ENCODE results near the gene GSK3A. TPM values are rescaled to one million over a fixed set of nuclear protein-coding genes. Genes with fewer than 3 reads are reported as not detected.

Gene GSK3A
- total RNA-seq, 1 donor from 2014 or later = 45.5 TPM

DNA sequence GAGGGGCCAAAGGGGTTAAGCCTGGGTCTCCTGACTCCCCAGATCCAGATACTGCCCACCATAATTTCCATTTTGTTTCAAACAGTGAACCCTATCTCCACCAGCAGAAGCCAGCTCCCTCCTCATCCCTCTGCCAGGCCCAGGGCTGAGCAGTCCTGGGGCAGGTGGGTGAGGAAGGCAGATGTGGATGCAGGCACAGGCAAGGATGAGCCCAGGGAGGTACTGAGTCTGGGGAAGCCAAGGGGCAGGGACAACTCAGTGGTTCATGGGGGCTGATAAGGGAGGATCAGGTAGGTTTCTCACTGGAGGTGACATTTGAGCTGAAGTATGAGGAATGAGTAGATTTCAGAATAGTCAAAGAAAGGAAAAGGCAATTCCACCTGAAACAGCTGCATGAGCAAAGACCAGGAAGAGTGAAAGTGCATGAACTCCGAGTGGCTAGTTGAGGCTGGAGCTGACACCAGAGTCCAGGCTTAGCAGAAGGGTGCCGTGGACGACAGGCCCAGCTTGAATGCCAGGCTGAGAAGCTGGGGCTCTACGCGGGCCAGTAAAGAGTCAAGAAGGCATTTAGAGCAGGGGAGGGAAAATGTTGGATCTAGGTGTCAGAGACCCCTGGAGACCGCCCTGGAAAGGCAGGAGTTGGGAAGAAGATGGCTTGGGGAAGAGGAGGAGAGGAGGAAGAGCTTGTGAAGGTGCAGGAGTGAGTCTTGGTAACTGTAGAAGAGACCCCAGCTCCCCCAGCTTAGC is 36.9 kb upstream of the GSK3A start:
- Mint-ChIP-seq H3K36me3 (peaks cover 13% of the 10 kb centered on the region), H3K27ac (peak overlapping the region; percentile 91), H3K9me3 (no peaks in the 10 kb centered on the region), H3K27me3 (ENCODE audit: low read depth) (no peaks in the 10 kb centered on the region), H3K4me3 (peak overlapping the region; percentile 78), H3K4me1 (peaks cover 45% of the 10 kb centered on the region)
- TF ChIP-seq, protein P1, sequence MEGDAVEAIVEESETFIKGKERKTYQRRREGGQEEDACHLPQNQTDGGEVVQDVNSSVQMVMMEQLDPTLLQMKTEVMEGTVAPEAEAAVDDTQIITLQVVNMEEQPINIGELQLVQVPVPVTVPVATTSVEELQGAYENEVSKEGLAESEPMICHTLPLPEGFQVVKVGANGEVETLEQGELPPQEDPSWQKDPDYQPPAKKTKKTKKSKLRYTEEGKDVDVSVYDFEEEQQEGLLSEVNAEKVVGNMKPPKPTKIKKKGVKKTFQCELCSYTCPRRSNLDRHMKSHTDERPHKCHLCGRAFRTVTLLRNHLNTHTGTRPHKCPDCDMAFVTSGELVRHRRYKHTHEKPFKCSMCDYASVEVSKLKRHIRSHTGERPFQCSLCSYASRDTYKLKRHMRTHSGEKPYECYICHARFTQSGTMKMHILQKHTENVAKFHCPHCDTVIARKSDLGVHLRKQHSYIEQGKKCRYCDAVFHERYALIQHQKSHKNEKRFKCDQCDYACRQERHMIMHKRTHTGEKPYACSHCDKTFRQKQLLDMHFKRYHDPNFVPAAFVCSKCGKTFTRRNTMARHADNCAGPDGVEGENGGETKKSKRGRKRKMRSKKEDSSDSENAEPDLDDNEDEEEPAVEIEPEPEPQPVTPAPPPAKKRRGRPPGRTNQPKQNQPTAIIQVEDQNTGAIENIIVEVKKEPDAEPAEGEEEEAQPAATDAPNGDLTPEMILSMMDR (IDR thresholded peaks at IDR 0.05; ENCODE audit: unreplicated experiment) = no peak
- no peak for DNase-seq (ENCODE audit: low spot score in 2 of 2, unreplicated experiment in 2 of 2)

DNA sequence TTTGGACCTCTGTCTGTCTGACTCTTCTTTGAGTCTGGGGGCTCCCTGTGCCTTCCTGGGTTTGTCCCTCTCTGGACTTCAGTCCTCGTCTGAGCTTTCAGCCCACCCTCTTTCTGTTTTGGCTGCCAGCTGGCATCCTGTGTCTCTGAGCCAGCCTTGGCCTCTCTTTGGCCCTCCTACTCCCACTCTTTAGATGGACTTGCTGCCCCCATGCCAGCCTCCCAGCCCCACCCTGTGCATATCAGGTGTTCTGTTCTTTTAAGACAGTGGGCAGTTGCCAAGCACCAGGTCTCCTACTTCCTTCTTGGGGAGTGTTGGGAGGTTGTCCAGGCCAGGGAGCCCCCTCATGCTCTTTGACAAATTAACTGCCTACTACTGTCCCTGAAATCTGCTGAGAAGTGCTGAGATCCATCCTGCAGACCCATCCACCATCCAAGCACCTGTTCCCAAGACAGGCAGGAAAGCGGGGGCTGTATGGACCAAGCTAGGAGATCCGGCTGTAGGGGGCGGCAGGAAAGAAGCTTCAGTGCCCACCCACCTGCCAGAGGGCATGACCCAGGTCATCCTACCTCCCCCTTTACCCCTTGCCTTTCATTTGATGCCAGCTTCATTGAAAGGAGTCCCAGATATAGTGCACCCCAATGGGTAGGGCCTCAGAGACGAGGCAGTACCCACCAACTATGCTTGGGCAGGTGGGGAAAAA is 36.2 kb upstream of the GSK3A start:
- Mint-ChIP-seq H3K27me3 (ENCODE audit: low read depth) (no peaks in the 10 kb centered on the region), H3K36me3 (peaks cover 14% of the 10 kb centered on the region), H3K4me3 (peak overlapping the region; percentile 78), H3K27ac (peak overlapping the region; percentile 91), H3K4me1 (peaks cover 45% of the 10 kb centered on the region), H3K9me3 (no peaks in the 10 kb centered on the region)
- TF ChIP-seq, protein P1 (IDR thresholded peaks at IDR 0.05; ENCODE audit: unreplicated experiment) = no peak
- no peak for DNase-seq (ENCODE audit: low spot score in 2 of 2, unreplicated experiment in 2 of 2)

DNA sequence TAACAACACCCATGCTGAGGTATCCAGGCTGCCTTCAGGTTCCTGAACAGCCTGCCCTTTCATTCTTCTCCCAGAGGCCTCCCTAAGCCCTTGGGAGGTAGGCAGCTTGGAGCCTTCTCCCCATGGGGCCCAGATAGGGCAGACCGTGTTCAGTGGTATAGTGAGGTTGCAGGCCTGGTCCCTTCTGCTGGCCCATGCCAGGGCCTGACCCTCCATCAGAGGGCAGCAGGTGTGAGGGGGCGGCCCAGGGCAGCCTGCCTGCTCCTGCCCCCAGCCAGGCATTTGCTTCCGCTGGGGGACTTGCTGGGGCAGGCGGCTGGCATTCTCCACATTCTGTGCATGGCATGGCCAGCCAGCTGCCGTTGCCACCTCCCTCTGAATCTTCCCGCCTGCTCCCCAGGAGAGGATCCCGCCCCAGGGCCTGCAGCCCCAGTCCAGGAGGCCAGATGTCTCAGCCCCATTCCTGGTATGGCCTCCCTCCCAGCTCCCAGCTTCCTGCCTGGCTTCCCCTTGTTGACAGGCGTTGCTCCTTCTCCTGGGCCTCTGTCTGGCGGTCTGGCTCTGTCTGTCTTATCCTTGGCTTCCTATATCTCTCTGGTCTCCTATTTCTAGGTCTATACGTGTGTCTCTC is 35.5 kb upstream of the GSK3A start:
- H3K36me3 Mint-ChIP-seq = peaks cover 18% of the 10 kb centered on the region
- TF ChIP-seq, protein P1 (IDR thresholded peaks at IDR 0.05; ENCODE audit: unreplicated experiment) = no peak
- peak in 1 of 2 experiments; percentile 18 for DNase-seq (ENCODE audit: low spot score in 2 of 2, unreplicated experiment in 2 of 2)
- peak overlapping the region; percentile 91 for H3K27ac Mint-ChIP-seq
- no peaks in the 10 kb centered on the region for H3K27me3 Mint-ChIP-seq (ENCODE audit: low read depth)
- no peaks in the 10 kb centered on the region for H3K9me3 Mint-ChIP-seq
- peak overlapping the region; percentile 78 for H3K4me3 Mint-ChIP-seq
- H3K4me1 Mint-ChIP-seq = peaks cover 45% of the 10 kb centered on the region

DNA sequence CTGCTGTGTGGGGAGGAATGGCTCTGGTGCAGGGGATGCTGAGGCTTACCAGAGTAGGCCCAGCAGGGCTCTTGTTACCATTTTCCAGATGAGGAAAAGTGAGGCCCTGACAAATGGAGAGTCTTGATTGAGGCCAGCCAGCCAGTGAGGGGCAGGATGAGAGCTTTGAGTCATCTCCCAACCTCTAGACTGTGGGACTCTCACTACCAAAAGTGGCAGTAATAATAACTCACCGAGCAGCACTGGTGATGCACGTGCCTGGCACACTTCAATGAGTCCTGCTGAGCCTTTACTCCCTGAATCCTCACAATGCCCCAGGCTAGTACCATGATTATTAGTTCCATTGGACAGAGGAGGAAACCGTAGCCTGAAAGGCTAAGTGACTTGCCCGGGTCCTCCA is 34.4 kb upstream of the GSK3A start:
- DNase-seq (ENCODE audit: low spot score in 2 of 2, unreplicated experiment in 2 of 2) = no peak
- TF ChIP-seq, protein P1 (IDR thresholded peaks at IDR 0.05; ENCODE audit: unreplicated experiment) = no peak
- H3K36me3 Mint-ChIP-seq = peaks cover 18% of the 10 kb centered on the region
- no peak overlapping the region for H3K27ac Mint-ChIP-seq
- H3K27me3 Mint-ChIP-seq (ENCODE audit: low read depth) = no peaks in the 10 kb centered on the region
- H3K4me1 Mint-ChIP-seq = peaks cover 37% of the 10 kb centered on the region
- no peak overlapping the region for H3K4me3 Mint-ChIP-seq
- H3K9me3 Mint-ChIP-seq = no peaks in the 10 kb centered on the region

DNA sequence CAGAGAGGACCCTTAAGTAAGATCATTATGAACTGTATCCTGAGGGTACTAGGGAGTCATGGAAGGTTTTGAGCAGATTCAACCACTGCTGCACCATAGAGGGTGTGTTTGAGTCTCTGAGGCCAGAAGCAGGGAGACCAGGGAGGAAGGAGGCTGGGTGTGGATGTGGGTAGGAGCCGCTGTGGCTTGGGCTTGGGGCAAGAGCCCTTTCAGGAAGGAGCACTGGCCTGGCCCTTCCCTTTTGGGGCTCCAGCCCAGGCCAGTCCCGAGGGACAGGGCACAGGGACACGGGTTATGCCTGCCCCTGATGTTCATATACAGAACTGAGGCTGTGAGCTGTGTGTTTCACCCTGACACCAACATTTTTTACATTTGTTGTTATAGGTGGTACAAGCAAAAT is 33.9 kb upstream of the GSK3A start:
- Mint-ChIP-seq H3K27me3 (ENCODE audit: low read depth) (no peaks in the 10 kb centered on the region), H3K4me3 (no peak overlapping the region), H3K27ac (no peak overlapping the region), H3K9me3 (no peaks in the 10 kb centered on the region), H3K36me3 (peaks cover 18% of the 10 kb centered on the region), H3K4me1 (peaks cover 34% of the 10 kb centered on the region)
- no peak for DNase-seq (ENCODE audit: low spot score in 2 of 2, unreplicated experiment in 2 of 2)
- TF ChIP-seq, protein P1 (IDR thresholded peaks at IDR 0.05; ENCODE audit: unreplicated experiment) = no peak

All from mesothelial cell of epicardium (in vitro differentiated cells).